OCI-M1 (cell line): ENCODE results near the gene ATP6V1G2.
A peak's percentile ranks its signal among the peaks of the same experiment; 100 is the strongest.
"Not testable (repeated sequence)": the region's sequence is repeated elsewhere in the genome, so short reads cannot be mapped to it uniquely, and the experiment has no call there.

Experiments
- DNase-seq: peaks from one replicate; lab custom pipeline; 2025; lab: John Stamatoyannopoulos, UW

Gene ATP6V1G2

GRCh38 chr6:31529329-31530150 lies 16.9 kb downstream of the ATP6V1G2 start:
- no peak for DNase-seq

GRCh38 chr6:31528821-31529328 lies 17.5 kb downstream of the ATP6V1G2 start, which contains the start of gene MCCD1:
Gene MCCD1, plus strand, starts transcription at chr6:31528962. Its CDS starts 53 bp downstream, at chr6:31529015.
- DNase-seq: no peak

- peak; percentile 35 for DNase-seq
These were observed 18.1 kb downstream of the ATP6V1G2 start for GRCh38 chr6:31528307-31528777.

GRCh38 chr6:31525932-31526591 lies 20.3 kb downstream of the ATP6V1G2 start:
- no peak for DNase-seq

GRCh38 chr6:31525553-31525931 lies 20.9 kb downstream of the ATP6V1G2 start:
- no peak for DNase-seq

- no peak for DNase-seq
These were observed 24.6 kb downstream of the ATP6V1G2 start for GRCh38 chr6:31521835-31522234.

GRCh38 chr6:31513456-31514165 lies 32.8 kb downstream of the ATP6V1G2 start:
- DNase-seq: no peak

- no peak for DNase-seq
These were observed 36.4 kb downstream of the ATP6V1G2 start for GRCh38 chr6:31510007-31510406.

GRCh38 chr6:31509036-31509435 lies 37.4 kb downstream of the ATP6V1G2 start:
- not testable (repeated sequence) for DNase-seq

- DNase-seq: peak; percentile 59
These were observed 43.8 kb downstream of the ATP6V1G2 start for GRCh38 chr6:31502586-31502985.

GRCh38 chr6:31499648-31500047 lies 46.8 kb downstream of the ATP6V1G2 start:
- DNase-seq: not testable (repeated sequence)

GRCh38 chr6:31498748-31499147 lies 47.7 kb downstream of the ATP6V1G2 start:
- no peak for DNase-seq

GRCh38 chr6:31497531-31498476 lies 48.6 kb downstream of the ATP6V1G2 start, which contains the start of gene MICB:
Gene MICB, plus strand, starts transcription at chr6:31498145. Its CDS starts 49 bp downstream, at chr6:31498194.
- peak; percentile 89 for DNase-seq

GRCh38 chr6:31496826-31497225 lies 49.6 kb downstream of the ATP6V1G2 start:
- not testable (repeated sequence) for DNase-seq

GRCh38 chr6:31495580-31495979 lies 50.8 kb downstream of the ATP6V1G2 start:
- DNase-seq: no peak
